H9 (cell line): Measurements from ENCODE around the gene ETV6. TPM values are rescaled to one million over a fixed set of nuclear protein-coding genes. Genes with fewer than 3 reads are reported as not detected.

Experiments
- DNase-seq: peaks from one replicate; pipeline ENCODE4 v3.0.0-alpha.2; 2017
- H2AFZ ChIP-seq: one replicate; pipeline ENCODE4 v1.6.1; 2013; ENCODE audit warnings: mild to moderate bottlenecking, low read length, control low read depth, moderate library complexity
- H2AK5ac ChIP-seq: 2 replicates; pipeline ENCODE4 v1.6.1; 2013; ENCODE audit warnings: low read length, control low read depth, mixed read lengths; ENCODE audit not compliant: insufficient read length
- H2BK120ac ChIP-seq: one replicate; pipeline ENCODE4 v1.6.1; 2013; ENCODE audit warnings: low read depth, mild to moderate bottlenecking, low read length, control low read depth, inconsistent platforms; ENCODE audit not compliant: poor library complexity, severe bottlenecking
- H2BK12ac ChIP-seq: 2 replicates; pipeline ENCODE4 v1.6.1; 2013; ENCODE audit warnings: low read length, control low read depth, mixed read lengths, low read depth; ENCODE audit not compliant: insufficient read length
- H2BK15ac ChIP-seq: 2 replicates; pipeline ENCODE4 v1.6.1; 2013; ENCODE audit warnings: low read depth, low read length, control low read depth
- H2BK20ac ChIP-seq: one replicate; pipeline ENCODE4 v1.6.1; 2013; ENCODE audit warnings: low read depth, mild to moderate bottlenecking, low read length, control low read depth, inconsistent platforms; ENCODE audit not compliant: poor library complexity, severe bottlenecking
- H2BK5ac ChIP-seq: 2 replicates; pipeline ENCODE4 v1.6.1; 2013; ENCODE audit warnings: low read length, control low read depth, mixed read lengths; ENCODE audit not compliant: insufficient read length
- H3K14ac ChIP-seq: 2 replicates; pipeline ENCODE4 v1.6.1; 2013; ENCODE audit warnings: low read length, control low read depth; ENCODE audit not compliant: insufficient read depth
- H3K18ac ChIP-seq: 2 replicates; pipeline ENCODE4 v1.6.1; 2013; ENCODE audit warnings: low read depth, mild to moderate bottlenecking, mixed read lengths, low read length, control low read depth; ENCODE audit not compliant: insufficient read length
- H3K23ac ChIP-seq: 2 replicates; pipeline ENCODE4 v1.6.1; 2013; ENCODE audit warnings: low read length, control low read depth, mixed read lengths, low read depth; ENCODE audit not compliant: insufficient read length
- H3K23me2 ChIP-seq: 2 replicates; pipeline ENCODE4 v1.6.1; 2013; ENCODE audit warnings: low read depth, mild to moderate bottlenecking, mixed read lengths, low read length, control low read depth; ENCODE audit not compliant: insufficient read length, poor library complexity, severe bottlenecking
- H3K27ac ChIP-seq: 2 replicates; pipeline ENCODE4 v1.5.1; 2013; ENCODE audit warnings: low read length, control low read depth, mixed read lengths, low read depth; ENCODE audit not compliant: insufficient read length
- H3K27me3 ChIP-seq: 2 replicates; pipeline ENCODE4 v1.6.1; 2013; ENCODE audit warnings: low read length, control low read depth, inconsistent platforms; ENCODE audit not compliant: insufficient read depth
- H3K4ac ChIP-seq: 2 replicates; pipeline ENCODE4 v1.6.1; 2013; ENCODE audit warnings: low read depth, mild to moderate bottlenecking, control low read depth, inconsistent platforms, low read length, moderate library complexity
- H3K4me1 ChIP-seq: 2 replicates; pipeline ENCODE4 v1.6.1; 2013; ENCODE audit warnings: low read length, control low read depth, inconsistent platforms; ENCODE audit not compliant: insufficient read depth
- H3K4me2 ChIP-seq: 2 replicates; pipeline ENCODE4 v1.6.1; 2013; ENCODE audit warnings: low read length, control low read depth, mixed read lengths; ENCODE audit not compliant: insufficient read length, insufficient read depth
- H3K56ac ChIP-seq: 2 replicates; pipeline ENCODE4 v1.6.1; 2013; ENCODE audit warnings: low read depth, mild to moderate bottlenecking, mixed read lengths, low read length, control low read depth; ENCODE audit not compliant: insufficient read length
- H3K79me1 ChIP-seq: 2 replicates; pipeline ENCODE4 v1.6.1; 2013; ENCODE audit warnings: low read depth, mild to moderate bottlenecking, moderate library complexity, low read length, control low read depth, inconsistent platforms; ENCODE audit not compliant: insufficient read depth, poor library complexity, severe bottlenecking
- H3K79me2 ChIP-seq: 2 replicates; pipeline ENCODE4 v1.6.1; 2013; ENCODE audit warnings: low read length, control low read depth, inconsistent platforms; ENCODE audit not compliant: insufficient read depth
- H3K9ac ChIP-seq: 2 replicates; pipeline ENCODE4 v1.6.1; 2013; ENCODE audit warnings: low read length, control low read depth, mixed read lengths; ENCODE audit not compliant: insufficient read length; ENCODE audit errors: extremely low read depth
- H3K9me3 ChIP-seq: one replicate; pipeline ENCODE4 v1.6.1; 2013; ENCODE audit warnings: low read depth, low read length, inconsistent platforms; ENCODE audit not compliant: control insufficient read depth
- H3T11ph ChIP-seq: one replicate; pipeline ENCODE4 v1.6.1; 2013; ENCODE audit warnings: mild to moderate bottlenecking, low read length, control low read depth, inconsistent platforms
- H4K20me1 ChIP-seq: one replicate; pipeline ENCODE4 v1.6.1; 2013; ENCODE audit not compliant: control insufficient read depth, insufficient read length, insufficient read depth
- H4K5ac ChIP-seq: 2 replicates; pipeline ENCODE4 v1.6.1; 2013; ENCODE audit warnings: low read depth, mild to moderate bottlenecking, mixed read lengths, low read length, control low read depth; ENCODE audit not compliant: insufficient read length
- H4K8ac ChIP-seq: replicated peaks from 2 replicates; pipeline ENCODE4 v1.6.1; 2013; ENCODE audit warnings: low read length, control low read depth, mixed read lengths, low read depth; ENCODE audit not compliant: insufficient read length
- H4K91ac ChIP-seq: 2 replicates; pipeline ENCODE4 v1.6.1; 2013; ENCODE audit warnings: low read depth, mild to moderate bottlenecking, moderate library complexity, mixed read lengths, low read length, control low read depth; ENCODE audit not compliant: insufficient read length
- H3K27ac Mint-ChIP-seq, 3 experiments: 2 replicates in 2 of 3; 3 replicates in 1 of 3; pipeline ENCODE4 v1.8.0; 2020 to 2021; ENCODE audit warnings: mixed read lengths in 3 of 3, mild to moderate bottlenecking in 1 of 3, moderate library complexity in 1 of 3
- H3K27me3 Mint-ChIP-seq: 2 replicates; pipeline ENCODE4 v1.8.0; 2021; ENCODE audit warnings: low read depth, mild to moderate bottlenecking, moderate library complexity, mixed read lengths
- H3K36me3 Mint-ChIP-seq, 3 experiments: 2 replicates in 2 of 3; 3 replicates in 1 of 3; pipeline ENCODE4 v1.8.0; 2020 to 2021; ENCODE audit warnings: low read depth in 3 of 3, mixed read lengths in 3 of 3; ENCODE audit not compliant: insufficient read depth in 1 of 3
- H3K4me1 Mint-ChIP-seq, 2 experiments: 2 replicates each; pipeline ENCODE4 v1.8.0; 2020; ENCODE audit warnings: mixed read lengths in 2 of 2
- H3K4me3 Mint-ChIP-seq, 2 experiments: 2 replicates in 1 of 2; 3 replicates in 1 of 2; pipeline ENCODE4 v1.8.0; 2020 to 2021; ENCODE audit warnings: mild to moderate bottlenecking in 2 of 2, mixed read lengths in 2 of 2, moderate library complexity in 1 of 2
- H3K9me3 Mint-ChIP-seq, 2 experiments: 2 replicates in 1 of 2; 3 replicates in 1 of 2; pipeline ENCODE4 v1.8.0; 2020; ENCODE audit warnings: mild to moderate bottlenecking in 2 of 2, mixed read lengths in 2 of 2, moderate library complexity in 1 of 2
- CTCF ChIP-seq: fragments of 200-600 bp; sonication (generic); conservative IDR thresholded peaks from 3 replicates; pipeline ENCODE4 v1.8.0; 2021; ENCODE audit warnings: antibody characterized with exemption, mild to moderate bottlenecking
- WGBS: extraction: QIAGEN DNeasy Blood & Tissue Kit; methylation state at CpG from one replicate; pipeline ENCODE4 v1.1.7; 2013; ENCODE audit warnings: missing lambda C conversion rate, low lambda C conversion rate, mixed read lengths; ENCODE audit not compliant: insufficient read length; ENCODE audit errors: extremely low coverage; 5-methylcytosine and 5-hydroxymethylcytosine counted together
- total RNA-seq: library from RNA; stranded (reverse); gene quantifications from 2 replicates; pipeline ENCODE4 v1.2.1, GENCODE V29; 2021

Gene ETV6
- total RNA-seq, 1 experiment from 2014 or later, result 28.7 TPM

- Histone ChIP-seq H3K4me2 (no peak overlapping the region), H2BK20ac (no peak overlapping the region), H3K9me3 (no peaks in the 10 kb centered on the region), H3T11ph (no peak overlapping the region), H4K8ac (no peak overlapping the region), H2BK120ac (no peak overlapping the region), H4K5ac (no peak overlapping the region), H3K9ac (no peak overlapping the region), H3K79me2 (no peaks in the 10 kb centered on the region), H3K18ac (no peak overlapping the region), H3K79me1 (no peaks in the 10 kb centered on the region), H4K20me1 (no peaks in the 10 kb centered on the region), H3K14ac (no peak overlapping the region), H2AK5ac (no peak overlapping the region), H2BK5ac (no peak overlapping the region), H3K27ac (no peak overlapping the region), H3K56ac (no peak overlapping the region), H2BK12ac (no peak overlapping the region), H3K4ac (no peak overlapping the region), H3K27me3 (no peaks in the 10 kb centered on the region), H3K23ac (no peak overlapping the region), H2BK15ac (no peak overlapping the region), H2AFZ (no peak overlapping the region), H3K23me2 (no peaks in the 10 kb centered on the region), H4K91ac (no peak overlapping the region), H3K4me1 (no peaks in the 10 kb centered on the region)
- Mint-ChIP-seq H3K27ac (peak overlapping the region in 1 of 3 experiments; percentile 46; a peak in 2 of 7 replicates), H3K27me3 (no peaks in the 10 kb centered on the region; the same call in 1 of the 2 replicates), H3K9me3 (peaks cover 2% of the 10 kb centered on the region in 2 experiments; a peak in 2 of 5 replicates), H3K36me3 (no peaks in the 10 kb centered on the region), H3K4me1 (0 out of 4 replicates have a peak, but pooled peaks cover 0 to 3% of the 10 kb centered on the region in 2 experiments), H3K4me3 (no peak overlapping the region)
- WGBS, result no CpG with 5 or more reads among the region's 4 CpGs
- TF ChIP-seq CTCF, result no peak
- no peak for DNase-seq
Observed at GRCh38 chr12:11917501-11917900, 268.0 kb downstream of the ETV6 start.
